AG20443 (cell line): ENCODE measurements around the gene SPTAN1.
"Not testable (repeated sequence)": the region's sequence is repeated elsewhere in the genome, so short reads cannot be mapped to it uniquely, and the experiment has no call there.

ENCODE experiments used
- DNase-seq: peaks from one replicate; pipeline ENCODE4 v3.0.0; 2012; ENCODE audit warnings: low spot score, mixed read lengths

SPTAN1 gene

GRCh38 chr9:128553728-128554127 lies 1.3 kb downstream of the SPTAN1 start:
- no peak for DNase-seq

- DNase-seq, result peak; percentile 84
These were observed 1.9 kb downstream of the SPTAN1 start for GRCh38 chr9:128554155-128554862.

- peak; percentile 40 for DNase-seq
These were observed 2.9 kb downstream of the SPTAN1 start for GRCh38 chr9:128555180-128555721.

GRCh38 chr9:128556276-128556675 lies 3.9 kb downstream of the SPTAN1 start:
- no peak for DNase-seq

GRCh38 chr9:128556926-128557634 lies 4.7 kb downstream of the SPTAN1 start:
- no peak for DNase-seq

- peak; percentile 58 for DNase-seq
These were observed 6.3 kb downstream of the SPTAN1 start for GRCh38 chr9:128558431-128559310.

- no peak for DNase-seq
These were observed 13.2 kb downstream of the SPTAN1 start for GRCh38 chr9:128565578-128565977.

GRCh38 chr9:128568470-128569078 lies 16.2 kb downstream of the SPTAN1 start:
- no peak for DNase-seq

- DNase-seq, result peak; percentile 52
These were observed 23.1 kb downstream of the SPTAN1 start for GRCh38 chr9:128575469-128575868.

GRCh38 chr9:128575916-128576315 lies 23.5 kb downstream of the SPTAN1 start:
- peak; percentile 26 for DNase-seq

GRCh38 chr9:128577206-128577605 lies 24.8 kb downstream of the SPTAN1 start:
- no peak for DNase-seq

- no peak for DNase-seq
These were observed 26.8 kb downstream of the SPTAN1 start for GRCh38 chr9:128579194-128579593.

GRCh38 chr9:128580731-128581130 lies 28.3 kb downstream of the SPTAN1 start:
- DNase-seq, result no peak

GRCh38 chr9:128585155-128585554 lies 32.8 kb downstream of the SPTAN1 start:
- not testable (repeated sequence) for DNase-seq

- DNase-seq, result not testable (repeated sequence)
These were observed 34.5 kb downstream of the SPTAN1 start for GRCh38 chr9:128586934-128587333.

GRCh38 chr9:128587453-128587852 lies 35.1 kb downstream of the SPTAN1 start:
- DNase-seq, result no peak

GRCh38 chr9:128588581-128589233 lies 36.3 kb downstream of the SPTAN1 start:
- DNase-seq, result no peak

- DNase-seq, result no peak
These were observed 40.7 kb downstream of the SPTAN1 start for GRCh38 chr9:128593039-128593438.

- no peak for DNase-seq
These were observed 41.5 kb downstream of the SPTAN1 start for GRCh38 chr9:128593856-128594255.

GRCh38 chr9:128595471-128595870 lies 43.1 kb downstream of the SPTAN1 start:
- DNase-seq, result no peak

- no peak for DNase-seq
These were observed 47.7 kb downstream of the SPTAN1 start for GRCh38 chr9:128600099-128600498.
